Measurements from ENCODE around the gene PRPS1. TPM values are rescaled to one million over a fixed set of nuclear protein-coding genes. Genes with fewer than 3 reads are reported as not detected.

PRPS1 gene
- total and polyA plus RNA-seq, 9 of the 15 experiments (the other 6 are each of a cell fraction or from before 2014, with no cell fraction given): 47.8 to 175 (median 79.6) TPM

- TF ChIP-seq MNT (conservative IDR thresholded peaks at IDR 0.05) (peak; percentile 74 to 77), FOXK2 (conservative IDR thresholded peaks at IDR 0.05 in 1 of 2, IDR thresholded peaks at IDR 0.05 in 1 of 2; ENCODE audit: low read depth in 2 of 2) (no peak), FIP1L1 (IDR thresholded peaks at IDR 0.05; ENCODE audit: low read depth, low read length, poor library complexity, severe bottlenecking) (no peak), ZNF224 (CRISPR knock-in tag; IDR thresholded peaks at IDR 0.05) (no peak), FOXK1 (CRISPR knock-in tag; IDR thresholded peaks at IDR 0.05; ENCODE audit: borderline replicate concordance) (no peak), NFRKB (IDR thresholded peaks at IDR 0.05; ENCODE audit: low read depth) (0 out of 2 replicates have a peak, but pooled peaks have one; percentile 58), ZNF639 (CRISPR knock-in tag; conservative IDR thresholded peaks at IDR 0.05 in 1 of 2, IDR thresholded peaks at IDR 0.05 in 1 of 2) (no peak), BRD9 (IDR thresholded peaks at IDR 0.05; ENCODE audit: low read depth, partially characterized antibody) (no peak), NFIX (CRISPR knock-in tag; IDR thresholded peaks at IDR 0.05; ENCODE audit: low read depth) (no peak), SAFB (IDR thresholded peaks at IDR 0.05; ENCODE audit: borderline replicate concordance, low read depth, low read length) (no peak), HDAC2 (IDR thresholded peaks at IDR 0.05) (peak; percentile 21; the same call in 1 of the 2 replicates), ZNF764 (CRISPR knock-in tag; IDR thresholded peaks at IDR 0.05; ENCODE audit: low read depth) (no peak), CREB3L1 (IDR thresholded peaks at IDR 0.05; ENCODE audit: borderline replicate concordance, low read depth) (0 out of 2 replicates have a peak, but pooled peaks have one; percentile 28), MYC (IDR thresholded peaks at IDR 0.05; ENCODE audit: low read depth, low read length) (peak; percentile 53; the same call in 1 of the 2 replicates), MYC (CRISPR knock-in tag; IDR thresholded peaks at IDR 0.05; ENCODE audit: borderline replicate concordance, low read depth) (no peak), GABPA (tag; conservative IDR thresholded peaks at IDR 0.05; ENCODE audit: low read depth) (no peak), ZNF586 (CRISPR knock-in tag; conservative IDR thresholded peaks at IDR 0.05) (no peak), ATF1 (CRISPR knock-in tag; IDR thresholded peaks at IDR 0.05) (no peak), ATF1 (tag; IDR thresholded peaks at IDR 0.05) (0 out of 2 replicates have a peak, but pooled peaks have one; percentile 14), FOS (IDR thresholded peaks at IDR 0.05; ENCODE audit: extremely low read depth, insufficient read length) (peak; percentile 29), MBD1 (CRISPR knock-in tag; IDR thresholded peaks at IDR 0.05) (no peak), ZFX (CRISPR knock-in tag; IDR thresholded peaks at IDR 0.05) (no peak), L3MBTL2 (IDR thresholded peaks at IDR 0.05) (peak; percentile 87), ETV1 (tag; conservative IDR thresholded peaks at IDR 0.05; ENCODE audit: low read depth) (peak; percentile 47)
Measured at GRCh38 chrX:107684956-107685385, 56.7 kb downstream of the PRPS1 start (continued).
